ENCODE data around the gene ADAMTS17. TPM values are rescaled to one million over a fixed set of nuclear protein-coding genes. Genes with fewer than 3 reads are reported as not detected.

ADAMTS17 gene
- total RNA-seq, 6 experiments from 2014 or later = 14.6 to 34.7 (median 24.2) TPM

- intact Hi-C loops (cut with DNase I) = no loop called here
- TF ChIP-seq CTCF (IDR thresholded peaks at IDR 0.05) = no peak
- no peak for TF ChIP-seq POLR2A (IDR thresholded peaks at IDR 0.05)
- Histone ChIP-seq H3K27me3 (no peaks in the 10 kb centered on the region), H3K4me3 (no peak overlapping the region), H3K9me3 (no peaks in the 10 kb centered on the region), H3K27ac (no peak overlapping the region), H3K4me1 (no peaks in the 10 kb centered on the region), H3K36me3 (peaks cover 0 to 4% (median 0%) of the 10 kb centered on the region in 4 donors)
- DNase-seq (no peak), ATAC-seq (no peak)
- WGBS (ENCODE audit: insufficient coverage, low coverage, low lambda C conversion rate, missing lambda C conversion rate) = 62% methylated on average over 2 of the region's 3 CpGs
These were observed 237.5 kb downstream of the ADAMTS17 start for GRCh38 chr15:100104245-100104644.

DNA sequence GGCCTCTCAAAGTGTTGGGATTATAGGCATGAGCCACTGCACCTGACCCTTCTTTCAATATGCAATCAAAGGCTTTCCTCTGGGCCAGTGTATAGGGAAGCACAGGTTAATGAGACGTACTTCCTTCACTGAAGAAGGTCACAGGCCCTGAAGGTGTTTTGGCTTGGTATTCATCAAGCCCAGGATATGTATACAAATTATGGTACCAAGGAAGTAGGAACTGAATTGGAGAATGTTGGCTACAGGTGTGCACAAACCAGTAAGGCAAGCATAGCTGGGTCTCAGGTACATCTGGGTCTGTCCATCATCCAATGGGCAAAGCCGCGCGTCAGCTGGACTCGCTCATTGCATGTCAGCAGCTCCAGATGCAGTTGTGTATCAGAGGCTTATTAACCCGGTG lies 237.9 kb downstream of the ADAMTS17 start:
- no peak overlapping the region for H3K4me3 ChIP-seq
- no peaks in the 10 kb centered on the region for H3K4me1 ChIP-seq
- DNase-seq (peak in 1 of 3 donors; percentile 20), ATAC-seq (no peak)
- no peaks in the 10 kb centered on the region for H3K27me3 ChIP-seq
- H3K36me3 ChIP-seq = peaks cover 0 to 4% (median 0%) of the 10 kb centered on the region in 4 donors
- no peak overlapping the region for H3K27ac ChIP-seq
- 86% methylated on average over 1 of the region's 6 CpGs for WGBS (ENCODE audit: insufficient coverage, low coverage, low lambda C conversion rate, missing lambda C conversion rate)
- no peaks in the 10 kb centered on the region for H3K9me3 ChIP-seq
- no peak for TF ChIP-seq POLR2A (IDR thresholded peaks at IDR 0.05)
- no peak for TF ChIP-seq CTCF (IDR thresholded peaks at IDR 0.05)
- intact Hi-C loops (cut with DNase I) = no loop called here

DNA sequence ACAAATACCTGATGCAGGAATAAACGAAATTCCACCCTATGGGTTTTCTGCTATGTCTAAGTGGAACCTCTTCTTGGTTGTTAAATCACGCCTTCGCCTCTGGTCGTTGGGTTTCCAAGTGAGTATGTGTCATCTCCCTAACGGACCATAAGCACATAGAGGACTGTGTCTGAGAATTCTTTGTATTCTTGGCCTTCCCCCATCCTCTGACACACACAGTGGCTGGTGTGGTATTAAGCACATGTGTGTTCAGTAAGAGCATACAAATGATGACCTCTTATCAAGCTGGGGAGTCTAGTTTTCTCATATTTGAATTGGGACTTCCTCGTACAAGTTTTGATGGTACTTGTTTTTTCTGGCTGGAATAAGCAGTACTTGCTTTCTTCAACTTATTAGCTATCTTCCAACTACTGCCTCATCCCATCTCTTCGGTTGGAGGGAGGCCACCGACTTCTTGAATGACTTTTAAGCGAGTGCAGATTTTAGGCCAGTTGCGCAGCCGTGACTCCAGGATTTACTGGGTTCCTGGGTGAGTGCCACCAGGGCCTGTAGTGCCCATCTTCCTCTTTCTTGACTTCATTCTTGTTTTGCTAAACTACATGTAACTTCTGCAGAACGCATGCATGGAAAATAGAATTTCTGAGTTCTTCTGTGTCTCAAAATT lies 240.2 kb downstream of the ADAMTS17 start:
- DNase-seq (no peak), ATAC-seq (no peak)
- H3K4me3 ChIP-seq = no peak overlapping the region
- no peaks in the 10 kb centered on the region for H3K27me3 ChIP-seq
- intact Hi-C loops (cut with DNase I) = no loop called here
- H3K36me3 ChIP-seq = peaks cover 0 to 4% (median 0%) of the 10 kb centered on the region in 4 donors
- no peak overlapping the region for H3K27ac ChIP-seq
- H3K4me1 ChIP-seq = no peaks in the 10 kb centered on the region
- H3K9me3 ChIP-seq = no peaks in the 10 kb centered on the region
- WGBS (ENCODE audit: insufficient coverage, low coverage, low lambda C conversion rate, missing lambda C conversion rate) = 90% methylated on average over 11 of the region's 12 CpGs
- TF ChIP-seq CTCF (IDR thresholded peaks at IDR 0.05) (no peak), POLR2A (IDR thresholded peaks at IDR 0.05) (no peak)

- H3K27ac ChIP-seq = no peak overlapping the region
- no peak overlapping the region for H3K4me3 ChIP-seq
- H3K36me3 ChIP-seq = peaks cover 0 to 4% (median 0%) of the 10 kb centered on the region in 4 donors
- no peaks in the 10 kb centered on the region for H3K27me3 ChIP-seq
- H3K9me3 ChIP-seq = no peaks in the 10 kb centered on the region
- 88% methylated on average over 6 of the region's 6 CpGs for WGBS (ENCODE audit: insufficient coverage, low coverage, low lambda C conversion rate, missing lambda C conversion rate)
- ATAC-seq (no peak), DNase-seq (no peak)
- intact Hi-C loops (cut with DNase I) = no loop called here
- TF ChIP-seq POLR2A (IDR thresholded peaks at IDR 0.05) (no peak), CTCF (IDR thresholded peaks at IDR 0.05) (no peak)
- no peaks in the 10 kb centered on the region for H3K4me1 ChIP-seq
These were observed 240.8 kb downstream of the ADAMTS17 start for GRCh38 chr15:100100926-100101325.

All from right lobe of liver (tissue), 6 donors.